ENCODE measurements around the gene MFSD12. TPM values are rescaled to one million over a fixed set of nuclear protein-coding genes. Genes with fewer than 3 reads are reported as not detected.

The MFSD12 gene
- total RNA-seq, 1 donor from 2014 or later: 64.1 TPM

- no peak for DNase-seq (ENCODE audit: low spot score)
Observed at GRCh38 chr19:3555653-3556422, 1.5 kb downstream of the MFSD12 start.

- DNase-seq (ENCODE audit: low spot score): no peak
Observed at GRCh38 chr19:3554254-3555083, 2.9 kb downstream of the MFSD12 start.

- DNase-seq (ENCODE audit: low spot score): no peak
Observed at GRCh38 chr19:3551792-3552095, 5.6 kb downstream of the MFSD12 start.

- no peak for DNase-seq (ENCODE audit: low spot score)
Observed at GRCh38 chr19:3550947-3551791, 6.2 kb downstream of the MFSD12 start.

- no peak for DNase-seq (ENCODE audit: low spot score)
Observed at GRCh38 chr19:3549816-3550215, 7.6 kb downstream of the MFSD12 start.

- DNase-seq (ENCODE audit: low spot score): no peak
Observed at GRCh38 chr19:3548606-3549005, 8.8 kb downstream of the MFSD12 start.

- DNase-seq (ENCODE audit: low spot score): no peak
Observed at GRCh38 chr19:3547767-3548282, 9.6 kb downstream of the MFSD12 start.

GRCh38 chr19:3547301-3547731 lies 10.1 kb downstream of the MFSD12 start:
- DNase-seq (ENCODE audit: low spot score): no peak

GRCh38 chr19:3546119-3546518 lies 11.3 kb downstream of the MFSD12 start:
- DNase-seq (ENCODE audit: low spot score): no peak

- DNase-seq (ENCODE audit: low spot score): no peak
Observed at GRCh38 chr19:3545669-3546034, 11.7 kb downstream of the MFSD12 start.

- peak; percentile 57 for DNase-seq (ENCODE audit: low spot score)
Observed at GRCh38 chr19:3544742-3545668, 12.4 kb downstream of the MFSD12 start.

GRCh38 chr19:3544058-3544376 lies 13.4 kb downstream of the MFSD12 start:
- no peak for DNase-seq (ENCODE audit: low spot score)

GRCh38 chr19:3543150-3544057 lies 14.0 kb downstream of the MFSD12 start:
- DNase-seq (ENCODE audit: low spot score): peak; percentile 53

- no peak for DNase-seq (ENCODE audit: low spot score)
Observed at GRCh38 chr19:3539756-3540118, 17.6 kb downstream of the MFSD12 start.

GRCh38 chr19:3538965-3539755 lies 18.2 kb downstream of the MFSD12 start, which contains the start of gene TEKTIP1:
Gene TEKTIP1, plus strand, starts transcription at chr19:3539174. Its CDS starts 4 bp downstream, at chr19:3539178.
- no peak for DNase-seq (ENCODE audit: low spot score)

- DNase-seq (ENCODE audit: low spot score): no peak
Observed at GRCh38 chr19:3538258-3538929, 19.0 kb downstream of the MFSD12 start.

GRCh38 chr19:3537438-3538240 lies 19.7 kb downstream of the MFSD12 start:
- no peak for DNase-seq (ENCODE audit: low spot score)

GRCh38 chr19:3537101-3537437 lies 20.3 kb downstream of the MFSD12 start:
- no peak for DNase-seq (ENCODE audit: low spot score)

Data from mucosa of gallbladder (tissue), 1 donor.